ENCODE measurements around the gene STK35. TPM values are rescaled to one million over a fixed set of nuclear protein-coding genes. Genes with fewer than 3 reads are reported as not detected.

STK35 gene
- total and polyA plus RNA-seq, 2 experiments from 2014 or later: 14.2 to 59.7 TPM

DNA sequence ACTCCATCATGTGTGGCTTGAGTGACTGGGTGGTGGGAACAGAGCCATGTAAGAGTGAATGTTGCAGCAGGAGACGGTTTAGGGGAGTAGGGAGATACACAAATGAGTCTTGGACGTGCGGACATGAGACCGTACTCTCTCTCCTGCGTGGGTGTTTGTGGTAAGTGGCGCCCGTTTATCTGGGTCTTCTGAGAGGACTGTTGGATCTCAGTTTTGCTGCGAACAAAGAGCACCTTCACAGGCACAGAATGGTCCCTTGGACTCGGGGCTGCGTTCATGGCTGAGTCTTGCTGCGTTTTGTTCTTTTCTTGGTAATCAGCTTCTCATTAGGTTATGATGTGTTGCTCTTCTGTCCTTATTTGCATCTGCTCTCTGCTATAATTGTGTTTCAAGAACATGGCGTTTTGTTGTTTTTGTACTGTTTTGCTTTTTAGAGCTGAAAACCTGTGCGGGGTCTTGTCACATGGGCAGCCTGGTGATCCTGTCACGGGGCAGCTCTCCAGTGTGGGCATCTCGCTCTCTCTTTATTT is 28.5 kb downstream of the STK35 start (continued):
- TF ChIP-seq, protein P1, sequence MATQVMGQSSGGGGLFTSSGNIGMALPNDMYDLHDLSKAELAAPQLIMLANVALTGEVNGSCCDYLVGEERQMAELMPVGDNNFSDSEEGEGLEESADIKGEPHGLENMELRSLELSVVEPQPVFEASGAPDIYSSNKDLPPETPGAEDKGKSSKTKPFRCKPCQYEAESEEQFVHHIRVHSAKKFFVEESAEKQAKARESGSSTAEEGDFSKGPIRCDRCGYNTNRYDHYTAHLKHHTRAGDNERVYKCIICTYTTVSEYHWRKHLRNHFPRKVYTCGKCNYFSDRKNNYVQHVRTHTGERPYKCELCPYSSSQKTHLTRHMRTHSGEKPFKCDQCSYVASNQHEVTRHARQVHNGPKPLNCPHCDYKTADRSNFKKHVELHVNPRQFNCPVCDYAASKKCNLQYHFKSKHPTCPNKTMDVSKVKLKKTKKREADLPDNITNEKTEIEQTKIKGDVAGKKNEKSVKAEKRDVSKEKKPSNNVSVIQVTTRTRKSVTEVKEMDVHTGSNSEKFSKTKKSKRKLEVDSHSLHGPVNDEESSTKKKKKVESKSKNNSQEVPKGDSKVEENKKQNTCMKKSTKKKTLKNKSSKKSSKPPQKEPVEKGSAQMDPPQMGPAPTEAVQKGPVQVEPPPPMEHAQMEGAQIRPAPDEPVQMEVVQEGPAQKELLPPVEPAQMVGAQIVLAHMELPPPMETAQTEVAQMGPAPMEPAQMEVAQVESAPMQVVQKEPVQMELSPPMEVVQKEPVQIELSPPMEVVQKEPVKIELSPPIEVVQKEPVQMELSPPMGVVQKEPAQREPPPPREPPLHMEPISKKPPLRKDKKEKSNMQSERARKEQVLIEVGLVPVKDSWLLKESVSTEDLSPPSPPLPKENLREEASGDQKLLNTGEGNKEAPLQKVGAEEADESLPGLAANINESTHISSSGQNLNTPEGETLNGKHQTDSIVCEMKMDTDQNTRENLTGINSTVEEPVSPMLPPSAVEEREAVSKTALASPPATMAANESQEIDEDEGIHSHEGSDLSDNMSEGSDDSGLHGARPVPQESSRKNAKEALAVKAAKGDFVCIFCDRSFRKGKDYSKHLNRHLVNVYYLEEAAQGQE (IDR thresholded peaks at IDR 0.05; ENCODE audit: unreplicated experiment): no peak
- no peak for TF ChIP-seq CREB1 (CRISPR knock-in tag; IDR thresholded peaks at IDR 0.05; ENCODE audit: low read depth)

DNA sequence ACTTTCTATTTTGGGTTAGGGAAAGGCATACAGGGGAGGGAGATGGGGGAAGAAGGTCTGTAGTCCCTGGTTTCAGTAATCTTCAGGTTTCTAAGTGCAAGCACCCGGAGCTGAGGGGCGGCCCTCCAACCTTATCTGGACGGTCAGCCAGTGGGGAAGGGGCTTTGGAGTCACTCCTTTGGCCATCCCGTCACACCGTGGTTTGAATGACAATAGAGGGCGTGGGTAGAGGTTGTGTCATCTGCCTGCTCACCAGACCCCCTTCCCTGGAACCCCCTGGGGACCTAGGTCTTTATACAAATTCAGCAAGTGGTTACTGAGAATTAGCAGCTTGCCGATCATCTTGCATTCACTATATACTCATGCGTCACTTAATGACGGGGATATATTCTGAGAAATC is 29.1 kb downstream of the STK35 start:
- ATAC-seq (peak; percentile 79), DNase-seq (ENCODE audit: low spot score) (peak; percentile 34)
- no peaks in the 10 kb centered on the region for H3K9me2 ChIP-seq (ENCODE audit: insufficient read depth)
- H3K27ac Mint-ChIP-seq: no peak overlapping the region
- peaks cover 8% of the 10 kb centered on the region for H3K27me3 Mint-ChIP-seq (ENCODE audit: insufficient read depth, low read depth, poor library complexity)
- H3K36me3 Mint-ChIP-seq (ENCODE audit: low read depth): no peaks in the 10 kb centered on the region
- H3K27me3 ChIP-seq (ENCODE audit: insufficient read depth): no peaks in the 10 kb centered on the region
- H4K20me1 ChIP-seq (replicated peaks; ENCODE audit: insufficient read depth): peaks cover 60% of the 10 kb centered on the region
- no peaks in the 10 kb centered on the region for H3F3A ChIP-seq (replicated peaks; ENCODE audit: low read depth)
- no peaks in the 10 kb centered on the region for H3K36me3 ChIP-seq (ENCODE audit: insufficient read depth)
- peaks cover 95% of the 10 kb centered on the region for H3K79me2 ChIP-seq (replicated peaks; ENCODE audit: insufficient read depth)
- H3K4me3 ChIP-seq: no peak overlapping the region
- H3K4me3 Mint-ChIP-seq: no peak overlapping the region; the same call in 2 of the 3 replicates
- H2AFZ ChIP-seq: no peak overlapping the region
- H3K27ac ChIP-seq (ENCODE audit: low read depth): no peak overlapping the region
- H3K4me2 ChIP-seq: peak overlapping the region; percentile 23; the same call in 1 of the 2 replicates
- H3K4me1 ChIP-seq (ENCODE audit: insufficient read depth): peaks cover 19% of the 10 kb centered on the region
- no peaks in the 10 kb centered on the region for H3K9me3 Mint-ChIP-seq
- H3K4me1 Mint-ChIP-seq: peaks cover 42% of the 10 kb centered on the region
- TF ChIP-seq, protein P2, sequence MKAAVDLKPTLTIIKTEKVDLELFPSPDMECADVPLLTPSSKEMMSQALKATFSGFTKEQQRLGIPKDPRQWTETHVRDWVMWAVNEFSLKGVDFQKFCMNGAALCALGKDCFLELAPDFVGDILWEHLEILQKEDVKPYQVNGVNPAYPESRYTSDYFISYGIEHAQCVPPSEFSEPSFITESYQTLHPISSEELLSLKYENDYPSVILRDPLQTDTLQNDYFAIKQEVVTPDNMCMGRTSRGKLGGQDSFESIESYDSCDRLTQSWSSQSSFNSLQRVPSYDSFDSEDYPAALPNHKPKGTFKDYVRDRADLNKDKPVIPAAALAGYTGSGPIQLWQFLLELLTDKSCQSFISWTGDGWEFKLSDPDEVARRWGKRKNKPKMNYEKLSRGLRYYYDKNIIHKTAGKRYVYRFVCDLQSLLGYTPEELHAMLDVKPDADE (IDR thresholded peaks at IDR 0.05): no peak
- no peak for TF ChIP-seq EZH2phosphoT487 (IDR thresholded peaks at IDR 0.05; ENCODE audit: unreplicated experiment)
- no peak for TF ChIP-seq JUNB (IDR thresholded peaks at IDR 0.05; ENCODE audit: unreplicated experiment)
- TF ChIP-seq, protein P3, sequence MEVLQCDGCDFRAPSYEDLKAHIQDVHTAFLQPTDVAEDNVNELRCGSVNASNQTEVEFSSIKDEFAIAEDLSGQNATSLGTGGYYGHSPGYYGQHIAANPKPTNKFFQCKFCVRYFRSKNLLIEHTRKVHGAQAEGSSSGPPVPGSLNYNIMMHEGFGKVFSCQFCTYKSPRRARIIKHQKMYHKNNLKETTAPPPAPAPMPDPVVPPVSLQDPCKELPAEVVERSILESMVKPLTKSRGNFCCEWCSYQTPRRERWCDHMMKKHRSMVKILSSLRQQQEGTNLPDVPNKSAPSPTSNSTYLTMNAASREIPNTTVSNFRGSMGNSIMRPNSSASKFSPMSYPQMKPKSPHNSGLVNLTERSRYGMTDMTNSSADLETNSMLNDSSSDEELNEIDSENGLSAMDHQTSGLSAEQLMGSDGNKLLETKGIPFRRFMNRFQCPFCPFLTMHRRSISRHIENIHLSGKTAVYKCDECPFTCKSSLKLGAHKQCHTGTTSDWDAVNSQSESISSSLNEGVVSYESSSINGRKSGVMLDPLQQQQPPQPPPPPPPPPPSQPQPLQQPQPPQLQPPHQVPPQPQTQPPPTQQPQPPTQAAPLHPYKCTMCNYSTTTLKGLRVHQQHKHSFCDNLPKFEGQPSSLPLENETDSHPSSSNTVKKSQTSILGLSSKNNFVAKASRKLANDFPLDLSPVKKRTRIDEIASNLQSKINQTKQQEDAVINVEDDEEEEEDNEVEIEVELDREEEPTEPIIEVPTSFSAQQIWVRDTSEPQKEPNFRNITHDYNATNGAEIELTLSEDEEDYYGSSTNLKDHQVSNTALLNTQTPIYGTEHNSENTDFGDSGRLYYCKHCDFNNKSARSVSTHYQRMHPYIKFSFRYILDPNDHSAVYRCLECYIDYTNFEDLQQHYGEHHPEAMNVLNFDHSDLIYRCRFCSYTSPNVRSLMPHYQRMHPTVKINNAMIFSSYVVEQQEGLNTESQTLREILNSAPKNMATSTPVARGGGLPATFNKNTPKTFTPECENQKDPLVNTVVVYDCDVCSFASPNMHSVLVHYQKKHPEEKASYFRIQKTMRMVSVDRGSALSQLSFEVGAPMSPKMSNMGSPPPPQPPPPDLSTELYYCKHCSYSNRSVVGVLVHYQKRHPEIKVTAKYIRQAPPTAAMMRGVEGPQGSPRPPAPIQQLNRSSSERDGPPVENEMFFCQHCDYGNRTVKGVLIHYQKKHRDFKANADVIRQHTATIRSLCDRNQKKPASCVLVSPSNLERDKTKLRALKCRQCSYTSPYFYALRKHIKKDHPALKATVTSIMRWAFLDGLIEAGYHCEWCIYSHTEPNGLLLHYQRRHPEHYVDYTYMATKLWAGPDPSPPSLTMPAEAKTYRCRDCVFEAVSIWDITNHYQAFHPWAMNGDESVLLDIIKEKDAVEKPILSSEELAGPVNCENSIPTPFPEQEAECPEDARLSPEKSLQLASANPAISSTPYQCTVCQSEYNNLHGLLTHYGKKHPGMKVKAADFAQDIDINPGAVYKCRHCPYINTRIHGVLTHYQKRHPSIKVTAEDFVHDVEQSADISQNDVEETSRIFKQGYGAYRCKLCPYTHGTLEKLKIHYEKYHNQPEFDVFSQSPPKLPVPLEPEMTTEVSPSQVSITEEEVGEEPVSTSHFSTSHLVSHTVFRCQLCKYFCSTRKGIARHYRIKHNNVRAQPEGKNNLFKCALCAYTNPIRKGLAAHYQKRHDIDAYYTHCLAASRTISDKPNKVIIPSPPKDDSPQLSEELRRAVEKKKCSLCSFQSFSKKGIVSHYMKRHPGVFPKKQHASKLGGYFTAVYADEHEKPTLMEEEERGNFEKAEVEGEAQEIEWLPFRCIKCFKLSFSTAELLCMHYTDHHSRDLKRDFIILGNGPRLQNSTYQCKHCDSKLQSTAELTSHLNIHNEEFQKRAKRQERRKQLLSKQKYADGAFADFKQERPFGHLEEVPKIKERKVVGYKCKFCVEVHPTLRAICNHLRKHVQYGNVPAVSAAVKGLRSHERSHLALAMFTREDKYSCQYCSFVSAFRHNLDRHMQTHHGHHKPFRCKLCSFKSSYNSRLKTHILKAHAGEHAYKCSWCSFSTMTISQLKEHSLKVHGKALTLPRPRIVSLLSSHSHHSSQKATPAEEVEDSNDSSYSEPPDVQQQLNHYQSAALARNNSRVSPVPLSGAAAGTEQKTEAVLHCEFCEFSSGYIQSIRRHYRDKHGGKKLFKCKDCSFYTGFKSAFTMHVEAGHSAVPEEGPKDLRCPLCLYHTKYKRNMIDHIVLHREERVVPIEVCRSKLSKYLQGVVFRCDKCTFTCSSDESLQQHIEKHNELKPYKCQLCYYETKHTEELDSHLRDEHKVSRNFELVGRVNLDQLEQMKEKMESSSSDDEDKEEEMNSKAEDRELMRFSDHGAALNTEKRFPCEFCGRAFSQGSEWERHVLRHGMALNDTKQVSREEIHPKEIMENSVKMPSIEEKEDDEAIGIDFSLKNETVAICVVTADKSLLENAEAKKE (CRISPR knock-in tag; IDR thresholded peaks at IDR 0.05): no peak
- TF ChIP-seq CREB1 (CRISPR knock-in tag; IDR thresholded peaks at IDR 0.05; ENCODE audit: low read depth): no peak
- TF ChIP-seq STAT1 (IDR thresholded peaks at IDR 0.05; ENCODE audit: unreplicated experiment): no peak
- TF ChIP-seq, protein P1 (IDR thresholded peaks at IDR 0.05; ENCODE audit: unreplicated experiment): no peak
- TF ChIP-seq EZH2 (IDR thresholded peaks at IDR 0.05; ENCODE audit: low read depth, unreplicated experiment): no peak
